ENCODE results near the gene RHBDD1. TPM values are rescaled to one million over a fixed set of nuclear protein-coding genes. Genes with fewer than 3 reads are reported as not detected.

RHBDD1 gene
- total and polyA plus RNA-seq, 7 donors, result 1.8 to 28.0 (median 17.5) TPM

DNA sequence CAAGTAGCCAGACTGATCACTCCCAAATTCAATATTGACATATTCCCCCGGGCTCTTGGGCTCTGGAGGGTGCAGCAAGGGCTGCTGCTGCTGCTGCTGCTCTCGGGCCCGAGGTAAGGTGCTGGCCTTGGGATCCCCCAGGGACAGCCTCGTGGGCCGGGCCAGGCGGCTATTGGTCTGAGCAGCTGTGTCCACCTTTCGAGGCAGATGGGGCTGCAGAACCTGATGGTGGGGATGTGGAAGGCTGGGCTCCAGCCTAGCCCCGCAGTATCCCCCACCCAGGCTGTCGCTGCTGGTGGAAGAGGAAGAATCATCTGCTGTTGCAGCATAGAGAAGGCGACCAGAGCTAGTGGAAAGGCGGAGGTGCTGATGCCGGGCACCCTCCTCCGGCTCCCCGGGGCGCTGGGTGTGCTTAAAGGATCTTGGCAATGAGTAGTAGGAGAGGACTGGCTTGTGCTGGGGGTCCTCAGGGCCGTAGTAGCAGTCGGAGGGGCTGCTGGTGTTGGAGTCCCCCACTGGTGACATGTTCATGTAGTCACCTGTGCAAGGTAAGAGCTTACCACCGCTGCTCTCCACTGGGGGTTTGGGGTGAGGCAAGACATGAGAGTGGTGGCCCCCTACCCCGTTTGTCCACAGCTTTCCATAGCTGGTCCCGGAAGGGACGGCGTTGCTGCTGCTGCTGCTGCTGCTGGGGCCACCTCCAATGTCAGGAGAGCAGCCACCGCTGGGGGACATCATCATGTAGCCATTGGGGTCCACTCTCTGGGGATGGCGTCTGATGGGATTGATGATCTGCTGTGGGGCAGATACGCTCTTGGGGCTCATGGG, 39.6 kb upstream of the RHBDD1 start:
- DNase-seq, result peak; percentile 69
- Histone ChIP-seq H3K27me3 (no peaks in the 10 kb centered on the region), H3K4me1 (peaks cover 0 to 64% (median 44%) of the 10 kb centered on the region in 4 donors), H3K4me3 (peak overlapping the region; percentile 61 to 91 (median 78)), H3K36me3 (no peaks in the 10 kb centered on the region), H3K9me3 (no peaks in the 10 kb centered on the region), H3K27ac (peak overlapping the region; percentile 89 to 97 (median 96))
- TF ChIP-seq CTCF (IDR thresholded peaks at IDR 0.05) (no peak), POLR2A (IDR thresholded peaks at IDR 0.05) (no peak), POLR2AphosphoS5 (IDR thresholded peaks at IDR 0.05) (no peak), EP300 (IDR thresholded peaks at IDR 0.05) (no peak)
- intact Hi-C loops (cut with DNase I), result loop anchor here (5.0 to 10.0 kb wide), 3 partner anchors 369 to 611 kb away; no protein-coding TSS in a partner anchor
- 86 to 87% methylated on average over 25 of the region's 25 CpGs for WGBS, 2 donors

- Histone ChIP-seq H3K4me1 (peaks cover 0 to 69% (median 45%) of the 10 kb centered on the region in 4 donors), H3K4me3 (peak overlapping the region; percentile 61 to 91 (median 78)), H3K36me3 (no peaks in the 10 kb centered on the region), H3K27me3 (no peaks in the 10 kb centered on the region), H3K27ac (peak overlapping the region; percentile 89 to 97 (median 96)), H3K9me3 (no peaks in the 10 kb centered on the region)
- TF ChIP-seq EP300 (IDR thresholded peaks at IDR 0.05) (no peak), POLR2A (IDR thresholded peaks at IDR 0.05) (no peak), CTCF (IDR thresholded peaks at IDR 0.05) (peak; percentile 33 to 88 (median 64)), POLR2AphosphoS5 (IDR thresholded peaks at IDR 0.05) (peak in 2 of 4 donors; percentile 3 to 4)
- intact Hi-C loops (cut with DNase I), result loop anchor here (1.0 to 10.0 kb wide), 4 partner anchors 319 to 612 kb away; no protein-coding TSS in a partner anchor
- WGBS, 2 donors, result 71 to 74% methylated on average over 17 of the region's 17 CpGs
- peak; percentile 86 for DNase-seq
These were observed 39.0 kb upstream of the RHBDD1 start for GRCh38 chr2:226796840-226797288.

- intact Hi-C loops (cut with DNase I), result loop anchor here (1.0 to 10.0 kb wide), 4 partner anchors 319 to 613 kb away; no protein-coding TSS in a partner anchor
- Histone ChIP-seq H3K4me3 (peak overlapping the region; percentile 61 to 91 (median 78)), H3K4me1 (peaks cover 0 to 70% (median 44%) of the 10 kb centered on the region in 4 donors), H3K27ac (peak overlapping the region; percentile 89 to 97 (median 96)), H3K9me3 (no peaks in the 10 kb centered on the region), H3K36me3 (no peaks in the 10 kb centered on the region), H3K27me3 (no peaks in the 10 kb centered on the region)
- WGBS, 2 donors, result 88 to 89% methylated on average over 50 of the region's 50 CpGs
- DNase-seq, result peak; percentile 87
- TF ChIP-seq EP300 (IDR thresholded peaks at IDR 0.05) (no peak), POLR2A (IDR thresholded peaks at IDR 0.05) (peak in 1 of 2 donors; percentile 17), CTCF (IDR thresholded peaks at IDR 0.05) (no peak), POLR2AphosphoS5 (IDR thresholded peaks at IDR 0.05) (peak in 3 of 4 donors; percentile 24 to 72 (median 62))
These were observed 38.4 kb upstream of the RHBDD1 start for GRCh38 chr2:226797289-226797988.

DNA sequence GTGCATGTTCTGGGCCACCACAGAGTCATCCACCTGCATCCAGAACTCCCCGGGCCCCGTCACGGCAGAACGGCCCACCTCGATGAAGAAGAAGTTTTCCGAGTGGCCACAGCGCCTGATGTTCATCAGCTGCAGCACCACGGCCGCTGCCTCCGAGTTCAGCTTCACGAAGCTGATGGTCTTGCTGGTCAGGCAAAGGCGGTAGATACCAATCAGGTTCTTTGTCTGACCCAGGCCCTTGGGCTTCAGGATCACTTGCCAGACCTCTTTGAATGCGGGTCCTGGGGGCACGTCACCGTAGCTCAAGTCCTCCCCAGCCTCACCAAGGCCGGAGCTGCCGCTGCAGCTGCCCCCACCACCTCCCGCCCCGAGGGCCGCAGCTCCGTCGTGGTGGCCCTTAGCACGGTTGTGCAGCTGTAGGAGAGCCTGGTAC, 37.8 kb upstream of the RHBDD1 start:
- Histone ChIP-seq H3K27me3 (no peaks in the 10 kb centered on the region), H3K4me1 (peaks cover 0 to 67% (median 44%) of the 10 kb centered on the region in 4 donors)

More for the DNA sequence above, 37.8 kb upstream of the RHBDD1 start:
- 60 to 62% methylated on average over 23 of the region's 23 CpGs for WGBS, 2 donors
- no peaks in the 10 kb centered on the region for H3K9me3 ChIP-seq
- peak overlapping the region; percentile 61 to 91 (median 78) for H3K4me3 ChIP-seq
- TF ChIP-seq POLR2A (IDR thresholded peaks at IDR 0.05) (no peak), CTCF (IDR thresholded peaks at IDR 0.05) (no peak), EP300 (IDR thresholded peaks at IDR 0.05) (no peak), POLR2AphosphoS5 (IDR thresholded peaks at IDR 0.05) (no peak)
- no peaks in the 10 kb centered on the region for H3K36me3 ChIP-seq
- peak; percentile 73 for DNase-seq
- intact Hi-C loops (cut with DNase I), result loop anchor here (1.0 to 10.0 kb wide), 6 partner anchors 167 to 613 kb away; no protein-coding TSS in a partner anchor
- H3K27ac ChIP-seq, result peak overlapping the region; percentile 89 to 97 (median 96)
